Heart left ventricle (tissue), 13 donors: ENCODE measurements around the gene TFAP2D.

Experiments
- POLR2A ChIP-seq, 2 donors: fragments of 450-650 bp; IDR thresholded peaks; one replicate each; pipeline ENCODE4 v1.6.1; 2017; ENCODE audit warnings: antibody characterized with exemption in 2 of 2, mild to moderate bottlenecking in 2 of 2, moderate library complexity in 2 of 2
- TF ChIP-seq, protein P1 (sequence below), 12 donors: fragments of 200-600 bp; sonication (generic) in 4 of 12; IDR thresholded peaks; one replicate each; pipeline versions ENCODE4 v1.5.0 to v1.8.0; 2018 to 2022; ENCODE audit warnings: antibody characterized with exemption in 12 of 12, mild to moderate bottlenecking in 5 of 12
- donor health status: ischemic (EF 13 %, LVEDD 7.1; RV severe dilation, severe dysfunction).
- donor health status: DM: no; HTN: yes; CAD: no.
- donor health status: DM: no; HTN: no; CAD: no.
- donor health status: ischemic (EF 25% LVEDD 6.9; RV normal size, moderate dysfunction).
- donor health status: ischemic (EF 25% LVEDD 5.7; RV mildly dilated, moderate dysfunction).
- donor health status: ischemic (EF 35%, LVEDD 5.7; RV mildly dilated, moderate dysfunction).
- donor health status: nonischemic (EF 11% LVEDD 7.7; RV severe dilation, severe dysfunction).
- donor health status: DM: yes; HTN: yes; CAD: no.
- donor health status: PGD.
- donor health status: ischemic (EF 29% LVEDD 5.4; RV normal size, mild dysfunction).
- donor health status: nonischemic (EF 23%, LVEDD 6.1; RV moderate dilation, normal function).

DNA sequence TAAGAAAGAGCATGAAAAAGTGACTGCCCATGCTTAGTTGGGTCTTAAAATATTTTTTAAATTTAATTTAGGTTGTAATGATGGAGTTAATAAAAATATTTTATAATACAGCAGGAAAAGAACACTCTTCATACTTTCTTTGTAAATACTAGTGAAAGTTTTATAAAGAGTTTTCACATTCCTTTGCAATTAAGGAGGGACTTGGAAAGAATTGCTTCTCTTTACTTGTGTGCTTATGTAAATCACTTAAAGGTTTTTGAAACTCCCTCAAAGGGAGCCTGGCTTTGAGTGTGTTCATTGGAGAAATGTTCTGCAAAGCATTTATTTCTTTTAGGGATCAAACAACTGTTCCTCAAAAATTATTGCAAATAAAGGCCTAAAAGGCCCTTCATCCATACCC lies 93.7 kb downstream of the TFAP2D start:
- TF ChIP-seq, protein P1, sequence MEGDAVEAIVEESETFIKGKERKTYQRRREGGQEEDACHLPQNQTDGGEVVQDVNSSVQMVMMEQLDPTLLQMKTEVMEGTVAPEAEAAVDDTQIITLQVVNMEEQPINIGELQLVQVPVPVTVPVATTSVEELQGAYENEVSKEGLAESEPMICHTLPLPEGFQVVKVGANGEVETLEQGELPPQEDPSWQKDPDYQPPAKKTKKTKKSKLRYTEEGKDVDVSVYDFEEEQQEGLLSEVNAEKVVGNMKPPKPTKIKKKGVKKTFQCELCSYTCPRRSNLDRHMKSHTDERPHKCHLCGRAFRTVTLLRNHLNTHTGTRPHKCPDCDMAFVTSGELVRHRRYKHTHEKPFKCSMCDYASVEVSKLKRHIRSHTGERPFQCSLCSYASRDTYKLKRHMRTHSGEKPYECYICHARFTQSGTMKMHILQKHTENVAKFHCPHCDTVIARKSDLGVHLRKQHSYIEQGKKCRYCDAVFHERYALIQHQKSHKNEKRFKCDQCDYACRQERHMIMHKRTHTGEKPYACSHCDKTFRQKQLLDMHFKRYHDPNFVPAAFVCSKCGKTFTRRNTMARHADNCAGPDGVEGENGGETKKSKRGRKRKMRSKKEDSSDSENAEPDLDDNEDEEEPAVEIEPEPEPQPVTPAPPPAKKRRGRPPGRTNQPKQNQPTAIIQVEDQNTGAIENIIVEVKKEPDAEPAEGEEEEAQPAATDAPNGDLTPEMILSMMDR (IDR thresholded peaks at IDR 0.05): no peak
- TF ChIP-seq POLR2A (IDR thresholded peaks at IDR 0.05): no peak
